Neural cell (in vitro differentiated cells): ENCODE data around the gene TACC2.

Source experiments
- EZH2 ChIP-seq: fragments of 200-600, 300-800 bp; shearing (Covaris generic), sonication (generic); IDR thresholded peaks from 2 replicates; pipeline ENCODE4 v1.6.1; 2014; ENCODE audit warnings: antibody characterized with exemption, low read length, borderline replicate concordance, mild to moderate bottlenecking; ENCODE audit not compliant: insufficient read depth, poor library complexity, severe bottlenecking
- MXI1 ChIP-seq: fragments of 450-650 bp; conservative IDR thresholded peaks from 2 replicates; pipeline ENCODE4 v1.6.1; 2014; ENCODE audit warnings: antibody characterized with exemption, mild to moderate bottlenecking; ENCODE audit not compliant: poor library complexity, severe bottlenecking
- RAD21 ChIP-seq: fragments of 450-650 bp; conservative IDR thresholded peaks from 2 replicates; pipeline ENCODE4 v1.6.1; 2014; ENCODE audit warnings: antibody characterized with exemption, mild to moderate bottlenecking, moderate library complexity
- TAF1 ChIP-seq: IDR thresholded peaks from 2 replicates; pipeline ENCODE4 v1.6.1; 2012; ENCODE audit warnings: low read depth
- TF ChIP-seq, protein P1 (sequence below): fragments of 450-650 bp; IDR thresholded peaks from 2 replicates; pipeline ENCODE4 v1.5.1; 2014; ENCODE audit warnings: antibody characterized with exemption, mild to moderate bottlenecking, moderate library complexity; ENCODE audit not compliant: poor library complexity, severe bottlenecking

DNA sequence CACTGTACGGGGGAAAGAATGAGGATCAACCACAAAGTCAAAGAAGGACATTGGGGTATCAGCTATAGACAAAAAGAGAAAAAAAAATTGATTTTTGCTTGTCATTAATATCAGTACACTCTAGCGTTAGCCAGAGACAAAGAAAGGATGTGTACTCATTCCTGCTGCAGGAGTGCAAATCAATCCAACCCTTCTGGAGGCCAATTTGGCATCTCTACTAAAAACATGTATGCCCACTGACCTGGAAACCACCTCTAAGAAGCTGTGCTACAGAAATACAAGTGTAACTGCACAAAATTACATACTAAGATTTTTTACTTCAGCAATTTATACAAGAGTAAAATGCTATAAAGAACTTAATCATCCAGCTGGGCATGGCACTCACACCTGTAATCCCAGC, 27.5 kb upstream of the TACC2 start:
- TF ChIP-seq EZH2 (no peak), RAD21 (no peak), MXI1 (no peak), TAF1 (no peak)
- TF ChIP-seq, protein P1, sequence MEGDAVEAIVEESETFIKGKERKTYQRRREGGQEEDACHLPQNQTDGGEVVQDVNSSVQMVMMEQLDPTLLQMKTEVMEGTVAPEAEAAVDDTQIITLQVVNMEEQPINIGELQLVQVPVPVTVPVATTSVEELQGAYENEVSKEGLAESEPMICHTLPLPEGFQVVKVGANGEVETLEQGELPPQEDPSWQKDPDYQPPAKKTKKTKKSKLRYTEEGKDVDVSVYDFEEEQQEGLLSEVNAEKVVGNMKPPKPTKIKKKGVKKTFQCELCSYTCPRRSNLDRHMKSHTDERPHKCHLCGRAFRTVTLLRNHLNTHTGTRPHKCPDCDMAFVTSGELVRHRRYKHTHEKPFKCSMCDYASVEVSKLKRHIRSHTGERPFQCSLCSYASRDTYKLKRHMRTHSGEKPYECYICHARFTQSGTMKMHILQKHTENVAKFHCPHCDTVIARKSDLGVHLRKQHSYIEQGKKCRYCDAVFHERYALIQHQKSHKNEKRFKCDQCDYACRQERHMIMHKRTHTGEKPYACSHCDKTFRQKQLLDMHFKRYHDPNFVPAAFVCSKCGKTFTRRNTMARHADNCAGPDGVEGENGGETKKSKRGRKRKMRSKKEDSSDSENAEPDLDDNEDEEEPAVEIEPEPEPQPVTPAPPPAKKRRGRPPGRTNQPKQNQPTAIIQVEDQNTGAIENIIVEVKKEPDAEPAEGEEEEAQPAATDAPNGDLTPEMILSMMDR = no peak
